Activated T-cell treated with anti-CD3 and anti-CD28 coated beads, Interleukin-2, amount 50 U/mL, for 48 hours (primary cell): ENCODE results near the gene TBC1D14.
"Not testable (repeated sequence)": the region's sequence is repeated elsewhere in the genome, so short reads cannot be mapped to it uniquely, and the experiment has no call there.

Source experiments
- DNase-seq, 2 experiments: peaks; one replicate each; pipeline ENCODE4 v3.0.0-alpha.2; 2020

TBC1D14 gene

GRCh38 chr4:7068279-7068842 lies 158.7 kb downstream of the TBC1D14 start:
- DNase-seq, result peak in 1 of 2 experiments; percentile 100

DNA sequence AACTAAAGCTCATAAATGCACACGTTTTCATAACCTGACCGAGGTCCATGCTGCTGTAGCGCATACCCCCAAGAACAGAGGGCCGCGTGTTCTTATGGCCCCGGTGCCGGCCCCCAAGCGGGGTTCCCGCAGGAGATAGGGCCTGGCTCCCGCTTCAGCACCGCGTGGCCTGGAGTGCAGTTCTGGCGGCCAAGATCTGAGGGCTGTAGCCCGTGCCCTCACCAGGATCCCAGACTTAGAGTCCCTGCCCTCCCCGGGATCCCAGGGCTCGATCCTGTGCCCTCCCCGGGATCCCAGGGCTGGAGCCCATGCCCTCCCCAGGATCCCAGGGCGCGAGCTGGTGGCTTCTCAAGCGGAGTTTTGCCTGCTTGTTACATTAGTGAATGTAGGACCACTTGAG lies 159.3 kb downstream of the TBC1D14 start:
- peak in 1 of 2 experiments; percentile 47 for DNase-seq

DNA sequence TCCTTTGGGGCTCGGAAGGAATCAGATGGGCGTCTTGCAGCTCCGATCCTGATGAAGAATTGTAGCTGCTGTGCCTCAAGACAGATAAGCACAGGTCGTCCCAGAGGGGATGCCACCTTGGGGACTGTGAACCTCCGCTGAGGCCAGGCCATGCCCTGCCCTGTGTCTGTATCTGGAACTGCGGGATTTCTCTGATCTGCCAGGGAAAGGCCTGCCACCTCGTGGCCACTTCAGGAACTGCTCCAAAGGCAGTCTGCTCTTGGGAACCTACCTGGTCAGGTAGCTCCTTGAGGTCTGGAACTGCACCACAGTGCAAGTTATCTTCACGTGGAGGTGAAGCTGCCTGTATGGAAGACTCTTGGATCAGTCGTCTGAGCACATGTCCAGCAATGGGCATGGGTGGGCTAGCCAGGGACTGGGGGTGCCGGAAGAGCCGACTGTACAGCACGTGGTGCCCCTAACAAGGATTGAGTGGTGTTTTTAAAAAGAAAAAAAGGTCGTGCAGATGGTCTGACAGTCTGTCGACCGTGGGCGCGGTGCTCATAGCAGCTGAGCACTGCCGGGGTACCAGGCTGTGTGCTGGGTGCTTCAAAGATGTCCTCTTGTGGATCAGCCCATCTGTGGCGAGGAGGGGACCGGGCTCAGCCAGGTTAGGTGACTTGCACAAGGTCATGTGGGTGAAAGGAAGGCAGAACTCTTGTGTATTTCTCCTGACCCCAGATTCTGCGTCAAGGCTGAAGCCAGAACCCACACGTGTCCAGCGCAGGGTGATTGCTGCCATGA lies 161.3 kb downstream of the TBC1D14 start:
- peak; percentile 91 to 92 for DNase-seq

DNA sequence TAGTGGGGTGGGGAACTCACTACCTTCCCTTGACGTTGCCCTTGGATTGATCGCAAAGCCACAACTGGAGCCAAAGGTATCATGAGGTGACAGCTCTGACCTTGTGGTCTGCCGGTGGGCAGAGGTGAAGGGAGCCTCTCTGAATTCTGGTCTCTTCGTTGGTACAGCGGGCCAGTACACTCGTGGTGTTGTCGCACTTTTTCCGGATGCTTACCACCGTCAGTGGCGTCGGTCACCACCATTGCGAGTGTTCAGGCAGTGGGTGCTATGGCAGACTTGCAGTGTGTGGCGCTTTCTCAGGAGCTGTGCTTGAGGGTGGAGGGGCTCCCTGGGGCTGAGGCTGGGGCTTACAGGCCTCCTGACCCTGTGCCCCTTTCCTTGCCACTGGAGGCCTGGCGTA lies 163.4 kb downstream of the TBC1D14 start:
- no peak for DNase-seq

- DNase-seq, result no peak
Measured at GRCh38 chr4:7073526-7074390, 164.1 kb downstream of the TBC1D14 start.

DNA sequence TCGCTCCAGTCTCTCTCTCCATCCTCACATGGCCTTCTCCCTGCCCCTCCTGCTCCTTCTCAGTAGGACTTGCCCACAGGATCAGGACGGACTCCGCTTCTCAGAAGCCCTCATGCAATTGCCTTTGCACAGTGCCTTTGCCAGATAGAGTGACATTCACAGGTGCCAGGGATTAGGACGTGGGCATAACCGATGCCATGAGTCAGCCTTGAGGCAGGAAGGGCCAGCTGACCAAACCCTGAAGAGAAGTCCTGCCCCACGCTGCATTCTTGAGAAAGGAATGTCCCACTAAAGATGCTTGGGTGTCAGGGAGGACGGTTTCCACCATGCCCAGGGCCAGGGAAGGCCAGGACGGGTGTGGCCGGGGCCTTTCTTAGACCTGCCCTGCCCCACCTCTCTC lies 164.8 kb downstream of the TBC1D14 start:
- no peak for DNase-seq

DNA sequence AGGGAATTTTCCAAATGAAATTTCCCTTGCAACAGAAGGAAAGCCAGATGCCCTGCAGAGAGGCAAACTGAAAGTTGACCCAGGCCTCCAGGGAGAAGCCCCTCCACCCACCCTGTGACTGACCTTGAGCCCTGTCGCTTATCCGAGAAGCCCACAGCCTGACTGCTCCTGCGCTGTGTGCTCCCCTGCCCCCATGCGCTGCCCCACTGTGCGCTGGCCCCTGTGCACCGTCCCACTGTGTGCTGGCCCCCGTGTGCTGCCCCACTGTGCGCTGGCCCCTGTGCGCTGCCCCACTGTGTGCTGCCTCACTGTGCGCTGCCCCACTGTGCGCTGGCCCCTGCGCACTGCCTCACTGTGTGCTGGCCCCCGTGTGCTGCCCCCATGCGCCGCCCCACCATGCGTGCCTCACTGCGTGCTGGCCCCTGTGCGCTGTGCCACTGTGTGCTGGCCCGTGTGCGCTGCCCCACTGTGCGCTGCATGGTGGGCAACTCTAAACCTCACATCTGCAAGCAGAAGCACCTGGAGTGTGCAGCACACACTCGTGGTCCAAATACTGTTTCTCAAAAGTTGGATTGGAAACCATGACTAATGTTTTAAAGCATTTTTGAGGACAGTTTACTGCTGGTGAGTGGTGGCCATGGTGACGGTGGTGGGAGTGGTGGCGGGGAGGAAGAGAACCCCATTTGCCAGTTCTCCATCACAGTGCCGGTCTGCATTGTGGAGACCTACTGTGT lies 166.5 kb downstream of the TBC1D14 start:
- no peak for DNase-seq

GRCh38 chr4:7076696-7077082 lies 167.1 kb downstream of the TBC1D14 start:
- no peak for DNase-seq

DNA sequence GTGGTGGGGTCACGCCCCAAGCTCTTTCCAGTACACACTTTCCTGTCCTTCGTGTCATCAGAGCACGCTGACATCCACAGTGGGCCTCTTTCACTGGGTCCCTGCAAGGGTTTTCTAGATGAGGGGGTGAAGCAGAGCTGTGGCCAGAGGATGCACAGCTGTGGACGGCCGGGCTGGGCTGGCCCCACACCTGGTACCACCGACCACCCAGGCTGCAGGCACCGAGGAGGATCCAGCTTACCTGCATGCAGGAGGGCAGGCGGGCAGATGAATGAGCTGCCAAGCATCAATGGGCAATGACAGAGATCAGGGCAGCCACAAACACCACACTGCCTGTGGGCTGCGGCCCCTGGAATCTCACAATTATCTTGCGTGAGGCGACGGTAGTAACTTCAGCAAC lies 167.7 kb downstream of the TBC1D14 start:
- DNase-seq, result no peak

DNA sequence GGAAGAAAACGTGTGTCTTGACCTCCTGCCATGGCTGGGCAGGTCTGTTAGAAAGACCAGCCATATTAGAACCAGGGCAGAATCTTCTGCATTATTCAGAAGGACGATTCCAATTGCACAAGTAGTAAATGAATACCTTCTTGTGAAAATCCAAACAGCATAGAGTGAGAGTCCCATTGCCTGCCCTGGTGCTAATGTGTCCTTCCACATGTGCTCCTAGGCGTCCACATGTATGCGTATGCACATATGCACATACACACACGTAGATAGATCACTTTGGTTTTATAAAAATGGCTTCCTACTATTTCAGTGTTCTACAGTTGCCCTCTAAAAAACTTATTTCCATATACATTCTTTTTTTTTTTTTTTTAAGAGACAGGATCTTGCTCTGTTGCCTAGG lies 168.4 kb downstream of the TBC1D14 start:
- DNase-seq, result no peak

GRCh38 chr4:7079483-7079882 lies 169.9 kb downstream of the TBC1D14 start:
- not testable (repeated sequence) for DNase-seq

GRCh38 chr4:7079909-7080308 lies 170.3 kb downstream of the TBC1D14 start:
- not testable (repeated sequence) for DNase-seq
